Measurements from ENCODE around the gene FAM136A. TPM values are rescaled to one million over a fixed set of nuclear protein-coding genes. Genes with fewer than 3 reads are reported as not detected.

FAM136A gene
- total RNA-seq, 1 experiment from 2014 or later, result 53.4 TPM

GRCh38 chr2:70248181-70248847 is 53.6 kb downstream of the FAM136A start, which contains the start of gene TIA1:
Gene TIA1, minus strand, starts transcription at chr2:70248628. Its CDS starts 198 bp downstream, at chr2:70248430.
- Histone ChIP-seq H3K4me1 (ENCODE audit: control insufficient read depth, insufficient read depth, low read length) (peaks cover 9% of the 10 kb centered on the region; the same call in 1 of the 2 replicates), H3K27me3 (ENCODE audit: control insufficient read depth, insufficient read depth, low read length) (no peaks in the 10 kb centered on the region), H3K9me3 (ENCODE audit: control insufficient read depth, insufficient read depth, low read depth, low read length) (no peaks in the 10 kb centered on the region), H3K27ac (ENCODE audit: low read length) (peak within 1 kb of the TSS; percentile 99), H3K36me3 (ENCODE audit: control insufficient read depth, insufficient read depth, low read length) (peaks cover 10% of the 10 kb centered on the region; the same call in 1 of the 2 replicates), H3K4me3 (ENCODE audit: low read depth in 2 of 2, low read length in 2 of 2) (peak within 1 kb of the TSS; percentile 83 to 91)
- ChIA-PET POLR2A (interaction anchor here (0.6 kb wide), 1 partner anchor 8 kb away, joined by 9 read pairs; no protein-coding TSS in a partner anchor), CTCF (no interaction called here)
- DNase-seq (ENCODE audit: low read depth, low spot score) (peak; percentile 96), ATAC-seq (peak; percentile 99)
- TSS peak; percentile 89 for BruUV-seq (replicated peaks)
- intact Hi-C loops (cut with micrococcal nuclease; ENCODE audit: unreplicated experiment), result no loop called here
- in situ Hi-C loops (cut with HindIII; ENCODE audit: low pct_unique_long_range_greater_than_20kb, low sequenced_read_pairs), result no loop called here
- TF ChIP-seq REST (IDR thresholded peaks at IDR 0.05; ENCODE audit: insufficient read depth in 1 of 2, low read depth in 2 of 2, low read length in 1 of 2) (no peak), TCF7L2 (IDR thresholded peaks at IDR 0.05; ENCODE audit: low read depth, low read length) (no peak), SIN3A (IDR thresholded peaks at IDR 0.05; ENCODE audit: borderline replicate concordance, insufficient read depth, low read depth, low read length) (0 out of 2 replicates have a peak, but pooled peaks have one; percentile 70), POLR2AphosphoS5 (IDR thresholded peaks at IDR 0.05; ENCODE audit: low read depth, low read length) (peak; percentile 95)

GRCh38 chr2:70247364-70248180 is 54.3 kb downstream of the FAM136A start:
- H3K4me1 ChIP-seq (ENCODE audit: control insufficient read depth, insufficient read depth, low read length), result peaks cover 9% of the 10 kb centered on the region; the same call in 1 of the 2 replicates
- TF ChIP-seq CTCF (IDR thresholded peaks at IDR 0.05), result no peak
- TF ChIP-seq REST (IDR thresholded peaks at IDR 0.05; ENCODE audit: insufficient read depth in 1 of 2, low read depth in 2 of 2, low read length in 1 of 2), result no peak
- no peak for TF ChIP-seq TCF7L2 (IDR thresholded peaks at IDR 0.05; ENCODE audit: low read depth, low read length)
- TF ChIP-seq SIN3A (IDR thresholded peaks at IDR 0.05; ENCODE audit: borderline replicate concordance, insufficient read depth, low read depth, low read length), result no peak
- TF ChIP-seq POLR2AphosphoS5 (IDR thresholded peaks at IDR 0.05; ENCODE audit: low read depth, low read length), result no peak
- intact Hi-C loops (cut with micrococcal nuclease; ENCODE audit: unreplicated experiment), result no loop called here
- in situ Hi-C loops (cut with HindIII; ENCODE audit: low pct_unique_long_range_greater_than_20kb, low sequenced_read_pairs), result no loop called here
- no peaks in the 10 kb centered on the region for H3K27me3 ChIP-seq (ENCODE audit: control insufficient read depth, insufficient read depth, low read length)
- CTCF ChIA-PET, result no interaction called here
- POLR2A ChIA-PET, result no interaction called here
- ATAC-seq, result no peak
- no TSS peak for BruUV-seq (replicated peaks)
- H3K36me3 ChIP-seq (ENCODE audit: control insufficient read depth, insufficient read depth, low read length), result peaks cover 10% of the 10 kb centered on the region; the same call in 1 of the 2 replicates
- no peaks in the 10 kb centered on the region for H3K9me3 ChIP-seq (ENCODE audit: control insufficient read depth, insufficient read depth, low read depth, low read length)
- H3K4me3 ChIP-seq (ENCODE audit: low read depth in 2 of 2, low read length in 2 of 2), result peak overlapping the region; percentile 83 to 91
- DNase-seq (ENCODE audit: low read depth, low spot score), result no peak
- peak overlapping the region; percentile 99 for H3K27ac ChIP-seq (ENCODE audit: low read length)

Data from Panc1 (cell line).